ENCODE results near the gene PLEKHG4.

Gene PLEKHG4

GRCh38 chr16:67294171-67294757 is 14.9 kb downstream of the PLEKHG4 start:
- no peak for DNase-seq

- DNase-seq: no peak
Observed at GRCh38 chr16:67294938-67295361, 15.6 kb downstream of the PLEKHG4 start.

- no peak for DNase-seq
Observed at GRCh38 chr16:67296420-67296819, 17.1 kb downstream of the PLEKHG4 start.

- DNase-seq: no peak
Observed at GRCh38 chr16:67298277-67298676, 18.9 kb downstream of the PLEKHG4 start.

DNA sequence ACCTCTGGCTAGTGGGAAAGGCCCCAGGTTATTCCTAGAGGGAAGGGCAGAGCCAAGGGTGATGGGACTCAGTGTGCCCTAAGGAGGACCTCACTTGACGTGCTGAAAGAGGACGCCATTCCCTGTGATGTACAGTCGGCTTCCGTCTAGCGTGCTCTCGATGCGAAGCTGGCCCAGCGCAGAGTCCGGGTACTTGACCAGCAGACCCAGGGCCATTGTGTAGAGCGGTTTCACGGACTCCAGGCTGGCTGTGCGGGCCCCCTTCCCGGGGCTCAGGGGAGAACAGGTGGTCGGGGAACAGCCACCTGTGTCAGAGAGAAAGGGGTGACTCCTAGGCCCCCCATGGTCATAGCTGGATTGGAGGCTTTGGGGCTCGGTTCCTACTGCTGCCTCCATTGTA is 19.9 kb downstream of the PLEKHG4 start:
- no peak for DNase-seq

DNA sequence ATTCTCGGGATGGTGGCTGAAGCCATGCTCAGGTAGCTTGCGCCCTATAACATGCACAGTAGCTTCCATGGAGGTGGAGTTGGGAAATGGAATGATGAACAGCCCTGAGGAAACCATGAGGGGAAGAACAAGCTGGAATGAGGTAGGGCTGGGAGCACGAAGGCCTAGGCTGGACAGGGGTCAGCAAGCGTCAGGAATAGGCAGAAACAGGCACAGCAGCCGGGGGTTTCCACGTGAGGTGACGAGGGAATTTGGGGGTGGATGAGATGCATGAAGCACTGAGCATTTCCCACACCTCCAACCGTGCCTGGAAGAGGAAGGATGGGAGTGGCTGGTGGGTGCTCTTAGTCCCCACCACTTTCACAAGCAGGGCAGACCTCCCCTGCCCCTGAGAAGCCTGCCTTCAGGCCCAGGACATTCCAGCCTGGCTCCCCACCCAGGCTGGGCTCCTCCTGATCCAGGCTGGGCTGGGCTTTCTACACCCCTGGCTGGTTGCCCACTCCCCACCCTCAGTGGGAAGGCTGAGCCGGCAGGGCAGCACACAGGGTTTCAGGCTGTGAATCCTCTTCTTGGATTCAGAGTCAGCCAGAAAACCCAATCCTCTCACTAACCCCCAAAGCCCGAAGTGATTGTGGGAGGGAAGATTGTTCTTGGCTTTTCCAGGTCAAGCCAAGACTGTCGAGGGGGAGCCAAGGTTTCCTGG is 21.9 kb downstream of the PLEKHG4 start:
- no peak for DNase-seq

DNA sequence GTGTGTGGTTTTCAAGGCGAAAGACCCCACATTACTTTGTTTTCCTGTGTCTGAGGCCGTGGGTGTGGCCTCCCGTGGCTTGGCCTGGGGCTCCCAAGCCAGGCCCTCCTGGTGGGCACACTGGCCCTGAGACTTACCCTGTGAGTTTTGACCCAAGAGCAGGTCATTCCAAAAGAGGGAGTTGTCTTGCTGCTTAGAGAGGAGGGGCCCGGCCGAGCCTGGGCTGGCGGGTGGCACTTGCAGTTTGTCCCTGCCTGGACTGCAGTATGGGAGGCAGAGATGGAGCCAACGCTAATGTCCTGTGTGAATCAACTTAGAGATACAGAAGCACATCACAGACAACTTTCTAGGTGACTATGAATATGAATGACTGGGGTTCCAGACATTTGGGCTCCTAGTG is 22.7 kb downstream of the PLEKHG4 start:
- no peak for DNase-seq

GRCh38 chr16:67302970-67303369 is 23.6 kb downstream of the PLEKHG4 start:
- no peak for DNase-seq

DNA sequence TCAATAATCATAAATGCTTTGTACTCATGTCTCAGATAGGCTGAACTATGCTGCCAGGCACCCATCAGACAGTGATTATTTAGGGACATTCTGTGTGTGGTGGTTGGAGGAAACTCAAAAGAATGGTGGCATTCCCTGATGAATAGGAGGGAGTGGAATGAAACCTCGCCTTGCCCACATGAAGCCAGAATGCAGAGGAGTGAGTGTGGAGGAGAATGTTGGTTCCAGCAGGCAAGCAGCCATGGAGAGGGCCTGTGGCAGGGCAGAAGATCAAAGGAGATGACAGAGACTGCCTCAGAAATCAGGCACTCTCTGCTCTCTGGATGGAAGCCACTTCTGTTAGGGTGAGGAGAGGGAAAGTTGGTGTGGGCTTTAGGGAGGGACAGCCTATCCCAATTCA is 24.7 kb downstream of the PLEKHG4 start:
- no peak for DNase-seq

- no peak for DNase-seq
Observed at GRCh38 chr16:67305216-67306071, 26.1 kb downstream of the PLEKHG4 start.

GRCh38 chr16:67310561-67310960 is 31.2 kb downstream of the PLEKHG4 start:
- no peak for DNase-seq

GRCh38 chr16:67311607-67312488 is 32.5 kb downstream of the PLEKHG4 start:
- DNase-seq: no peak

- no peak for DNase-seq
Observed at GRCh38 chr16:67312719-67313118, 33.4 kb downstream of the PLEKHG4 start.

DNA sequence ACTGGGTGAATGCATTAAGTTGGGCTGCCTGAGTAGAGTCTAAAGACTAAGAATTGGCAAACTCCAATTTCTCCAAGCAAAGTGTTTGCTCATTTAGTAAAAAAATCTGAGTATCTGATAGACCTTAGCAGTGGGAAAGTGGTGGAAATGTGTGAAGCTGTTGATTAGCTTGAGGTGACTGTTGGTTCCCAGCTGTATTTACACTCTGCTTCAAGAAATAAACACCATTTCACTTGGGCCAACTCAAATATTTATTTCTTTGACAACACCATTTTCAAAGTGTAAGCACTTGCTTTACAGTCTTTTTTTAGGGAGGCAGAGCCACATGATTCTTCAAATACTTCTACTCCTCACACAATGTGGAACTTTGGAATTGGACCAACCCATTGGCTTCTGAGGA is 38.5 kb downstream of the PLEKHG4 start:
- no peak for DNase-seq

DNA sequence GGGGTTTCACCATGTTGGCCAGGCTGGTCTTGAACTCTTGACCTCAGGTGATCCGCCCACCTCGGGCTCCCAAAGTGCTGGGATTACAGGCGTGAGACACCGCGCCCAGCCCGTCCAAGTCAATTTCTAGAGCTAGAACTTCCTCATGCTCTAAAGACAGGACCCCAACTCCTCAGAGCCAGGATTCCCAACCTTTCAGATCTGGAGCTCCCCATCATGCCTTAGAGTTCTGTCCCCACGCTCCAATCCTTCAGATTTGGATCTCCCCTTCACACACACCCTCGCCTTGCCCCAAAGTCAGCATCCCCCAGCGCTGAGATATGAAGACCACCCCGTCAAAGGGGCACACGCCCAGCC is 46.8 kb downstream of the PLEKHG4 start:
- no peak for DNase-seq

DNA sequence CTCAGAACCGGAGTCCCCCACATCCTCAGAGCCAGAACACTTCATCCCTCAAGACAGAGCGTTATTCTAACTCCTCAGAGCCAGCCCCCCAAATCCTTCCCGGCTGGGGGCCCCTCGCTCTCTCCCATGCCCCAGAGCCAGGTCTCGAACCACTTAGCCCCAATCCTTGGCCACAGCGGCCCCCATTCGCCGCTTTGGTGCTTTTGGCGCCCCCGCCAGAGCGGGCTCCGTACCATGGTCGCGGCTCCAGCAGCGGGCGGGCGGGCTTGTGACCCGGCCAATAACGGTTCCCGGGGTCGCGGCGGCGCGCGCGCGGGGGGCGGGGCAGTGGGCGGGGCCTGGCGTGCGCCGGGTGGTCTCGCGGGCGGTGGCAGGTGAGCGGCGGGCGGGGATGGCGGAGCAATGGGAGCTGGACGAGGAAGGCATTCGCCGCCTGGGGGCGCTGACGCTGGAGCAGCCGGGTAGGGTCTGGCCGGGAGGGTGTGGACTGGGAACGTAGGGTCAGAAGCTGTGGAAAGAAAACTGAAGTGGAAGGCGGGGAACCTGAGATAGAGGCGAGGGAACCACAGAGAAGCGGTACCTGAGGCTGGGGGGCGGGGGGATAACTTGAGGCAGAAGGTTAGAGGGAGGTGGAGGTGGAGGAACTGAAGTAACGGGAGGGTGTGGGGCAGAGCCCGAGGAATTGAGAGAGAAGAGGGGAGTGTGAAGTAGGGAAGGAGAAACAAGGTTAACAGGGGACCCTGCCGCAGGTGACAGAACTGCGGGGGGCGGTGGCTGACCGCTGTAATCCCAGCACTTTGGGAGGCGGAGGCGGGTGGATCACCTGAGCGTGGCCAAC is 47.4 kb downstream of the PLEKHG4 start, which contains the start of the genes KCTD19 and LRRC36:
Gene KCTD19, minus strand, starts transcription at position 270 of the 838 bp plus-strand sequence. Its CDS starts 34 bp downstream, at position 236.
Gene LRRC36, plus strand, starts transcription at position 344 of the 838 bp plus-strand sequence. Its CDS starts 48 bp downstream, at position 392.
- DNase-seq: no peak

- DNase-seq: no peak
Observed at GRCh38 chr16:67327743-67328142, 48.4 kb downstream of the PLEKHG4 start.

DNA sequence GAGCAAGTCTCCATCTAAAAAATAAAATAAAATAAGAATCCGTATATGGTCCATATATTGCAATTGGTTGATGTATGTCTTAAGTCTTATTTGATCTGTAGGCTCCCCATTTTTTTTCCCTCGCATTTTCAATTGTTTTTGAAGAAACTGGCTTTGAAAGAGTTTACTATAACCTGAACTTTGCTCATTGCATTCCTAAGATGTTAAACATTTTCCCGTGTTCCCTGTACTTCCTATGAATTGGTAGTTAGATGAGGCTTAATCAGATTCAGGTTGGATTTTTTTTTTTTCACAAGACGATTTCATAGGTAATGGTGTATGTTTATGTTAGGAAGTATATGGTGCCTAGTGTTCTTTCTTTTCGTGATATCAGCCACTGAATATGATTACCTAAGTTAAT is 50.6 kb downstream of the PLEKHG4 start:
- no peak for DNase-seq

DNA sequence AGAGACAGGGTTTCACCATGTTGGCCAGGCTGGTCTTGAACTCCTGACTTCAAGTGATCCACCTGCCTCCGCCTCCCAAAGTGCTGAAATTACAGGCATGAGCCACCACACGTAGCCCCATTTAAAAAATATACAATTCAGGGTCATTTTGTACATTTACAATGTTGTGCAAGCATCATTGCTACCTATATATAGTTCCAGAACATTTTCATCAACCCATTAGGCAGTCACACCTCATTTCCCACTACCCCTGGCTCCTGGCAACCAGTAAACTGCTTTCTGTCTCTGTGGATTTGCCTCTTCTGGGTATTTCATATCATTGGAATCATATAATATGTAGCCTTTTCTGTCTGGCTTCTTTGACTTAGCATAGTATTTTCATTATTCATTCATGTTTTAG is 54.0 kb downstream of the PLEKHG4 start:
- no peak for DNase-seq

- no peak for DNase-seq
Observed at GRCh38 chr16:67336116-67336515, 56.8 kb downstream of the PLEKHG4 start.

- no peak for DNase-seq
Observed at GRCh38 chr16:67336648-67337047, 57.3 kb downstream of the PLEKHG4 start.
